MM.1S (cell line): ENCODE measurements around the gene APBB2.

Source experiments
- DNase-seq: peaks from one replicate; pipeline ENCODE4 v3.0.0-alpha.2; 2015
- H2AFZ ChIP-seq: fragments of 300-600 bp; sonication (generic); 2 replicates; pipeline ENCODE4 v1.6.0; 2016; ENCODE audit warnings: antibody characterized with exemption, low read length
- H3F3A ChIP-seq: fragments of 300-600 bp; sonication (generic); 2 replicates; pipeline ENCODE4 v1.6.1; 2016; ENCODE audit warnings: mild to moderate bottlenecking, antibody characterized with exemption, low read length, moderate library complexity, mixed read lengths; ENCODE audit not compliant: insufficient read depth
- H3K27ac ChIP-seq: fragments of 300-600 bp; sonication (generic); 2 replicates; pipeline ENCODE4 v1.5.1; 2016; ENCODE audit warnings: mild to moderate bottlenecking, low read length
- H3K27me3 ChIP-seq: fragments of 300-600 bp; sonication (generic); replicated peaks from 2 replicates; pipeline ENCODE4 v1.6.0; 2016; ENCODE audit warnings: low read length; ENCODE audit not compliant: insufficient read depth
- H3K36me3 ChIP-seq: fragments of 300-600 bp; sonication (generic); replicated peaks from 2 replicates; pipeline ENCODE4 v1.6.1; 2016; ENCODE audit warnings: mild to moderate bottlenecking, low read length, mixed read lengths; ENCODE audit not compliant: insufficient read depth
- H3K4me1 ChIP-seq: fragments of 300-600 bp; sonication (generic); 2 replicates; pipeline ENCODE4 v1.6.1; 2016; ENCODE audit warnings: low read length, mixed read lengths
- H3K4me2 ChIP-seq: fragments of 300-600 bp; sonication (generic); 2 replicates; pipeline ENCODE4 v1.6.0; 2016; ENCODE audit warnings: low read depth, low read length
- H3K4me3 ChIP-seq: fragments of 300-600 bp; sonication (generic); 2 replicates; pipeline ENCODE4 v1.5.1; 2016; ENCODE audit warnings: low read length, mixed read lengths
- H3K79me2 ChIP-seq: fragments of 300-600 bp; sonication (generic); 2 replicates; pipeline ENCODE4 v1.6.1; 2016; ENCODE audit warnings: mixed run types, low read length, mixed read lengths
- H3K9ac ChIP-seq: fragments of 300-600 bp; sonication (generic); 2 replicates; pipeline ENCODE4 v1.6.1; 2016; ENCODE audit warnings: low read length, mixed read lengths
- H3K9me2 ChIP-seq: fragments of 300-600 bp; sonication (generic); replicated peaks from 2 replicates; pipeline ENCODE4 v1.6.1; 2016; ENCODE audit warnings: mild to moderate bottlenecking, low read length, mixed read lengths; ENCODE audit not compliant: insufficient read depth
- H3K9me3 ChIP-seq: fragments of 300-600 bp; sonication (generic); replicated peaks from 2 replicates; pipeline ENCODE4 v1.6.1; 2016; ENCODE audit warnings: mild to moderate bottlenecking, low read length, mixed read lengths; ENCODE audit not compliant: insufficient read depth
- H4K20me1 ChIP-seq: fragments of 300-600 bp; sonication (generic); 2 replicates; pipeline ENCODE4 v1.6.1; 2016; ENCODE audit warnings: mild to moderate bottlenecking, low read length, moderate library complexity, mixed read lengths; ENCODE audit not compliant: insufficient read depth
- CTCF ChIP-seq: fragments of 300-600 bp; sonication (generic); IDR thresholded peaks from 2 replicates; pipeline ENCODE4 v1.5.1; 2016; ENCODE audit warnings: antibody characterized with exemption, low read length, mixed read lengths
- EZH2 ChIP-seq: fragments of 300-600 bp; sonication (generic); optimal IDR thresholded peaks from 2 replicates; pipeline ENCODE3; 2017; ENCODE audit warnings: low read depth, mild to moderate bottlenecking, antibody characterized with exemption, low read length, mixed read lengths
- EZH2phosphoT487 ChIP-seq: fragments of 300-600 bp; sonication (generic); IDR thresholded peaks from 2 replicates; pipeline ENCODE4 v1.6.1; 2018; ENCODE audit warnings: antibody characterized with exemption, low read length

Gene APBB2

DNA sequence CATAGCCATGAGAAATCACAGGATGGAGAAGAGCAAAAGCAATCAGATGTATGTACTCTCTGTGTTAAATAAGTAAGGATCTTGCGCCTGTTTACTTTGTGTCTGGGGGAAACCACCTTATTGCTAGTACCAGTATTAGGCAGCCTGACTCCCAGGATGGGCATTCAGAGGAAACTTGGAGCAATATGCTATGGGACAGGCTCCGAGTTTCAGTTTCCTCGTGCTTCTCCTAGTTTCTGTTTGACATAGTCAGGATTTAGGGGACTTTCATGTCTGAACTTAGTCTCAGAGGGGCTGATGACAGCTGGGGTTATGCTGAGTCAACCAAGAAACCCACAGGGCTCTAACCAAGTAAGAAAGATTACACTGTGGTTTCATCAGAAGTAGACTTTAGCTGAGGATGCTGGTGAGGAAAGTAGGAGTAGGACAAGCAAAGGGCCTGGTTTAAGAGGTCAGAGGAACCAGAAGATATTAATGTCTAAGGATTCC is 451.1 kb downstream of the APBB2 start:
- TF ChIP-seq EZH2phosphoT487 (no peak), EZH2 (no peak), CTCF (no peak)
- H4K20me1 ChIP-seq = no peaks in the 10 kb centered on the region
- no peak overlapping the region for H2AFZ ChIP-seq
- peaks cover 15% of the 10 kb centered on the region for H3F3A ChIP-seq
- no peaks in the 10 kb centered on the region for H3K9me2 ChIP-seq
- no peaks in the 10 kb centered on the region for H3K9me3 ChIP-seq
- H3K4me3 ChIP-seq = no peak overlapping the region; the same call in 1 of the 2 replicates
- peak; percentile 92 for DNase-seq
- no peaks in the 10 kb centered on the region for H3K36me3 ChIP-seq
- peak overlapping the region; percentile 71 for H3K27ac ChIP-seq
- no peaks in the 10 kb centered on the region for H3K79me2 ChIP-seq
- H3K9ac ChIP-seq = no peak overlapping the region
- H3K4me2 ChIP-seq = peak overlapping the region; percentile 50
- no peaks in the 10 kb centered on the region for H3K27me3 ChIP-seq
- peaks cover 19% of the 10 kb centered on the region for H3K4me1 ChIP-seq
